Spleen (tissue), 7 donors: ENCODE results near the gene MIS18BP1.

ENCODE experiments used
- POLR2A ChIP-seq, 3 donors: fragments of 450-650 bp; IDR thresholded peaks; one replicate each; pipeline ENCODE4 v1.5.1; 2017; ENCODE audit warnings: antibody characterized with exemption in 3 of 3, mild to moderate bottlenecking in 1 of 3
- TF ChIP-seq, protein P1 (sequence below), 11 experiments: fragments of 200-600 bp in 7 of 11; fragments of 450-650 bp in 4 of 11; sonication (generic) in 4 of 11; IDR thresholded peaks in 8 of 11; conservative IDR thresholded peaks in 3 of 11; 1 replicate in 7 of 11; 2 replicates in 4 of 11; pipeline versions ENCODE4 v1.4.0 to v1.8.0; 2016 to 2021; ENCODE audit warnings: antibody characterized with exemption in 11 of 11, inconsistent platforms in 4 of 11, mild to moderate bottlenecking in 1 of 11
- donor health status: DM: no; HTN: no; CAD: no; lungs with moderate emphysema.
- donor health status: DM: no; HTN: no; CAD: no.
- donor health status: DM: no; HTN: no; CAD: no.

DNA sequence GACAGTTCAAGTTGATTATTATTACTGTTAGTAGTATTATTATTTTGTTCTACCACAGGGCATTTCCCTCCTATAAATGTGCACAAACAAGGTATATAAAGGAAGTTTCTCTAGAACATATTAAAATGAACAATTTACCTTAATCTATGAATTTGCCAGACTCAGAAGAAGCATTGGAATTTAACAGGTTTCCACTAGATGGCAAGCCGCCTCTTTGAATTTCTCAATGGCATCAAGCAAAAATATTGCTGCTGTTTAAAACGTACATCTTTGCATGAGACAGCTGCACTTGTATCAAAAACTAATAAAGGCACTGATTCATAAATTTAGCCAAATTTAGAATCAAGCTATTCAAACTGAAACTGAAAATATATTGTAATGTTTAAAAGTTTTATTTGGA, 34.6 kb upstream of the MIS18BP1 start:
- TF ChIP-seq, protein P1, sequence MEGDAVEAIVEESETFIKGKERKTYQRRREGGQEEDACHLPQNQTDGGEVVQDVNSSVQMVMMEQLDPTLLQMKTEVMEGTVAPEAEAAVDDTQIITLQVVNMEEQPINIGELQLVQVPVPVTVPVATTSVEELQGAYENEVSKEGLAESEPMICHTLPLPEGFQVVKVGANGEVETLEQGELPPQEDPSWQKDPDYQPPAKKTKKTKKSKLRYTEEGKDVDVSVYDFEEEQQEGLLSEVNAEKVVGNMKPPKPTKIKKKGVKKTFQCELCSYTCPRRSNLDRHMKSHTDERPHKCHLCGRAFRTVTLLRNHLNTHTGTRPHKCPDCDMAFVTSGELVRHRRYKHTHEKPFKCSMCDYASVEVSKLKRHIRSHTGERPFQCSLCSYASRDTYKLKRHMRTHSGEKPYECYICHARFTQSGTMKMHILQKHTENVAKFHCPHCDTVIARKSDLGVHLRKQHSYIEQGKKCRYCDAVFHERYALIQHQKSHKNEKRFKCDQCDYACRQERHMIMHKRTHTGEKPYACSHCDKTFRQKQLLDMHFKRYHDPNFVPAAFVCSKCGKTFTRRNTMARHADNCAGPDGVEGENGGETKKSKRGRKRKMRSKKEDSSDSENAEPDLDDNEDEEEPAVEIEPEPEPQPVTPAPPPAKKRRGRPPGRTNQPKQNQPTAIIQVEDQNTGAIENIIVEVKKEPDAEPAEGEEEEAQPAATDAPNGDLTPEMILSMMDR (IDR thresholded peaks at IDR 0.05 in 8 of 11, conservative IDR thresholded peaks at IDR 0.05 in 3 of 11) = no peak
- no peak for TF ChIP-seq POLR2A (IDR thresholded peaks at IDR 0.05)
